Testis (tissue), 2 donors: Measurements from ENCODE around the gene DDX1.

Experiments used
- POLR2A ChIP-seq: fragments of 450-650 bp; IDR thresholded peaks from one replicate; pipeline ENCODE4 v1.6.1; 2017; ENCODE audit warnings: antibody characterized with exemption, mild to moderate bottlenecking, moderate library complexity
- TF ChIP-seq, protein P1 (sequence below), 3 experiments: fragments of 450-650 bp in 2 of 3; fragments of 200-600 bp in 1 of 3; sonication (generic) in 1 of 3; IDR thresholded peaks; one replicate each; pipeline ENCODE4 v1.5.1; 2016 to 2019; ENCODE audit warnings: antibody characterized with exemption in 3 of 3, mild to moderate bottlenecking in 2 of 3, moderate library complexity in 1 of 3

DNA sequence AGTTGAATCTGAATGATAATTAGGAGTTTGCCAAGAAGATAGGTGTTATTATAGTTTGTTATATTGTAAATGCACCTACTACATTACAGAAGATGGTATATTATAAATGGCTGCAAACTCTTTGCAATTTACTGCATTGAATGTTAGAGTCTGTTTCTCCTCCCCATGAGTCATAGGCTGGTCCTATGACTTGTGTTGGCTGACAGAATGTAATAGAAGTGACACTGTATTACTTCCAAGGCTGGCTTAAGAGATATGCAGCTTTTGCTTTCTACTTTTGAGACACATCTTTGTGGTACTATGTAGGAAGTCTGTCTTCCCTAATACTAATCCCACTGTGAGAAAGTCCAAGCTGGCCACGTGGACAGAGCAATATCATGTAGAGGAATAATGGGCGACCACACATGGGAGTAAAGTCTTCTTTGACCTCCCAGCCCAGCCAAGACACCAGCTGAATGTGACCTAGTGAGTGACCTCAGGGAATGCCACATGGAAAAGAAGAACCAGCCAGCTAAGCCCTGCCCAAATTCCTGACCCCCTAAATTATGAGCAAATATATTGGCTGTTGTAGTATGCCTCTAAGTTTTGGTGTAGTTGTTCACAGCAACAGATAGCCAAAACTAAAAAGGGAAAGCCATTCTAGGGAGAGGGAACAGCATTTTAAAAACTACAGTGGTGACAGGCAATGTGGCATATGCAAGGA, 6.8 kb upstream of the DDX1 start:
- TF ChIP-seq, protein P1, sequence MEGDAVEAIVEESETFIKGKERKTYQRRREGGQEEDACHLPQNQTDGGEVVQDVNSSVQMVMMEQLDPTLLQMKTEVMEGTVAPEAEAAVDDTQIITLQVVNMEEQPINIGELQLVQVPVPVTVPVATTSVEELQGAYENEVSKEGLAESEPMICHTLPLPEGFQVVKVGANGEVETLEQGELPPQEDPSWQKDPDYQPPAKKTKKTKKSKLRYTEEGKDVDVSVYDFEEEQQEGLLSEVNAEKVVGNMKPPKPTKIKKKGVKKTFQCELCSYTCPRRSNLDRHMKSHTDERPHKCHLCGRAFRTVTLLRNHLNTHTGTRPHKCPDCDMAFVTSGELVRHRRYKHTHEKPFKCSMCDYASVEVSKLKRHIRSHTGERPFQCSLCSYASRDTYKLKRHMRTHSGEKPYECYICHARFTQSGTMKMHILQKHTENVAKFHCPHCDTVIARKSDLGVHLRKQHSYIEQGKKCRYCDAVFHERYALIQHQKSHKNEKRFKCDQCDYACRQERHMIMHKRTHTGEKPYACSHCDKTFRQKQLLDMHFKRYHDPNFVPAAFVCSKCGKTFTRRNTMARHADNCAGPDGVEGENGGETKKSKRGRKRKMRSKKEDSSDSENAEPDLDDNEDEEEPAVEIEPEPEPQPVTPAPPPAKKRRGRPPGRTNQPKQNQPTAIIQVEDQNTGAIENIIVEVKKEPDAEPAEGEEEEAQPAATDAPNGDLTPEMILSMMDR (IDR thresholded peaks at IDR 0.05), result no peak
- no peak for TF ChIP-seq POLR2A
